Smooth muscle cell (in vitro differentiated cells): ENCODE measurements around the gene BLMH. TPM values are rescaled to one million over a fixed set of nuclear protein-coding genes. Genes with fewer than 3 reads are reported as not detected.

Source experiments
- DNase-seq: peaks from one replicate; lab custom pipeline; 2025; ENCODE audit not compliant: unreplicated experiment; lab: John Stamatoyannopoulos, UW
- H2AFZ ChIP-seq: fragments of 200-600 bp; sonication (generic); 2 replicates; pipeline ENCODE4 v1.6.0; 2016; ENCODE audit warnings: antibody characterized with exemption, low read depth, mild to moderate bottlenecking
- H3F3A ChIP-seq: fragments of 200-600 bp; sonication (generic); 2 replicates; pipeline ENCODE4 v1.6.0; 2017; ENCODE audit warnings: antibody characterized with exemption, low read depth
- H3K27ac ChIP-seq: fragments of 200-600 bp; sonication (generic); 2 replicates; pipeline ENCODE4 v1.5.1; 2016; ENCODE audit warnings: low read depth, mild to moderate bottlenecking
- H3K27me3 ChIP-seq: fragments of 200-600 bp; sonication (generic); 2 replicates; pipeline ENCODE4 v1.6.1; 2016; ENCODE audit warnings: low read depth, mild to moderate bottlenecking
- H3K36me3 ChIP-seq: fragments of 200-600 bp; sonication (generic); 2 replicates; pipeline ENCODE4 v1.5.1; 2016; ENCODE audit warnings: low read depth
- H3K4me1 ChIP-seq: fragments of 200-600 bp; sonication (generic); 2 replicates; pipeline ENCODE4 v1.5.1; 2016; ENCODE audit warnings: low read depth
- H3K4me2 ChIP-seq: fragments of 200-600 bp; sonication (generic); 2 replicates; pipeline ENCODE4 v1.6.0; 2016; ENCODE audit warnings: mild to moderate bottlenecking
- H3K4me3 ChIP-seq: fragments of 200-600 bp; sonication (generic); 2 replicates; pipeline ENCODE4 v1.5.1; 2016; ENCODE audit warnings: mild to moderate bottlenecking
- H3K79me2 ChIP-seq: fragments of 200-600 bp; sonication (generic); 2 replicates; pipeline ENCODE4 v1.6.0; 2016; ENCODE audit warnings: low read depth, mild to moderate bottlenecking
- H3K9ac ChIP-seq: fragments of 200-600 bp; sonication (generic); 2 replicates; pipeline ENCODE4 v1.6.0; 2016; ENCODE audit warnings: low read depth
- H3K9me3 ChIP-seq: fragments of 200-600 bp; sonication (generic); replicated peaks from 2 replicates; pipeline ENCODE4 v1.5.1; 2016; ENCODE audit warnings: low read depth
- H4K20me1 ChIP-seq: fragments of 200-600 bp; sonication (generic); 2 replicates; pipeline ENCODE4 v1.6.0; 2016; ENCODE audit warnings: low read depth
- WGBS: methylation state at CpG from one replicate; pipeline ENCODE4 v1.1.7; 2016; ENCODE audit warnings: low lambda C conversion rate; 5-methylcytosine and 5-hydroxymethylcytosine counted together
- polyA plus RNA-seq: library from polyadenylated mRNA; unstranded; fragments of >200 nt; fragmentation: Nextera tagmentation; extraction: Ambion mirVana; gene quantifications from 2 replicates; pipeline ENCODE4 v1.2.1, GENCODE V29; 2016
- total RNA-seq: library from RNA; depleted of rRNA; stranded (reverse); fragments of >200 nt; gene quantifications from 2 replicates; pipeline ENCODE4 v1.2.3, GENCODE V29; 2014
- TF ChIP-seq, protein P1 (sequence below): fragments of 200-600 bp; sonication (generic); IDR thresholded peaks from 2 replicates; pipeline ENCODE4 v1.5.1; 2017; ENCODE audit warnings: borderline replicate concordance, mild to moderate bottlenecking, antibody characterized with exemption; ENCODE audit not compliant: insufficient read depth, poor library complexity, severe bottlenecking

BLMH gene, protein sequence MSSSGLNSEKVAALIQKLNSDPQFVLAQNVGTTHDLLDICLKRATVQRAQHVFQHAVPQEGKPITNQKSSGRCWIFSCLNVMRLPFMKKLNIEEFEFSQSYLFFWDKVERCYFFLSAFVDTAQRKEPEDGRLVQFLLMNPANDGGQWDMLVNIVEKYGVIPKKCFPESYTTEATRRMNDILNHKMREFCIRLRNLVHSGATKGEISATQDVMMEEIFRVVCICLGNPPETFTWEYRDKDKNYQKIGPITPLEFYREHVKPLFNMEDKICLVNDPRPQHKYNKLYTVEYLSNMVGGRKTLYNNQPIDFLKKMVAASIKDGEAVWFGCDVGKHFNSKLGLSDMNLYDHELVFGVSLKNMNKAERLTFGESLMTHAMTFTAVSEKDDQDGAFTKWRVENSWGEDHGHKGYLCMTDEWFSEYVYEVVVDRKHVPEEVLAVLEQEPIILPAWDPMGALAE
- total RNA-seq (13.2 and 16.0 TPM in 2 replicates), polyA plus RNA-seq (20.5 and 26.1 TPM in 2 replicates)

DNA sequence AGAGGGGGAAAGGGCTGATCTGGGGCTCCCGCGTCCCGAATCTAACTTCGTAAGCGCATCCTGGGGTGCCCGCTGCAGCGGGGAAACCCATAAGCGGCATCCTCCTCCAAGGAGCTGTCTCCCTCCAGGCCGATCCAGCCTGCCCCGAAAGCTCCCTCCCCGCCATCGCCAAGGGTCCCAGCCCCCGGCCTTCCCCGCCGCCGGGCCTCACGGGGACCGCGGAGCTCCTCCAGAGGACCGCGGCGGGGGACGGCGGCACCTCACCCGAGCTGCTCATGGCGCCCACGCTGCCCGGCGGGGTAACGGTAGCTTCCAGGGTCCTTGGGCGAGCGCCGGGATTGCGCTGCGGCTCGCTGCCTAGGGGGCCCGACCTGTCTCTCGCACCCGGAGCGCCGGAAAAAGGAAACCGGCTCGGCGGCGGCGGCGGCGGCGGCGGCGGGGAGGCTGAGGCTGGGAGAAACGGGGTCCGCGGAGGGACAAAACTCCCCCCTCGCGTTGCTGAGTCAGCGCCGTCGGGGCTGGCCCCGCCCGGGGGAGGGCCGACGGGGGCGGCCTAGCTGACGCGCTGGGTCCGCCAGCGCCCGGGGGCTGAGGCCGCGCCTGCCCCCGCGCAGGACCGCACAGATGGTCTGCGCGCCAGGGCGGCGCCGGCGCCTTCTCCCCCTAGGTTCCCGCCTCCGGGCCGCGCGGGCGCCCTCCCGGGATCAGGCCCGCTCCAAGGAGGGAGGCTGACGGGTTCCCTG, at the start of gene BLMH:
BLMH (minus strand) TSS at position 402 of the 743 bp plus-strand sequence; CDS start at position 277, 125 bp downstream.
- Histone ChIP-seq H3K4me3 (peak within 1 kb of the TSS; percentile 98), H3K9ac (peak within 1 kb of the TSS; percentile 71), H3K9me3 (no peaks in the 10 kb centered on the region), H3K4me2 (peak within 1 kb of the TSS; percentile 96), H4K20me1 (no peaks in the 10 kb centered on the region), H2AFZ (peak within 1 kb of the TSS; percentile 100), H3F3A (peaks cover 19% of the 10 kb centered on the region), H3K27ac (peak within 1 kb of the TSS; percentile 29), H3K79me2 (peaks cover 10% of the 10 kb centered on the region), H3K27me3 (no peaks in the 10 kb centered on the region), H3K4me1 (peaks cover 15% of the 10 kb centered on the region), H3K36me3 (no peaks in the 10 kb centered on the region)
- peak; percentile 47 for DNase-seq
- TF ChIP-seq, protein P1, sequence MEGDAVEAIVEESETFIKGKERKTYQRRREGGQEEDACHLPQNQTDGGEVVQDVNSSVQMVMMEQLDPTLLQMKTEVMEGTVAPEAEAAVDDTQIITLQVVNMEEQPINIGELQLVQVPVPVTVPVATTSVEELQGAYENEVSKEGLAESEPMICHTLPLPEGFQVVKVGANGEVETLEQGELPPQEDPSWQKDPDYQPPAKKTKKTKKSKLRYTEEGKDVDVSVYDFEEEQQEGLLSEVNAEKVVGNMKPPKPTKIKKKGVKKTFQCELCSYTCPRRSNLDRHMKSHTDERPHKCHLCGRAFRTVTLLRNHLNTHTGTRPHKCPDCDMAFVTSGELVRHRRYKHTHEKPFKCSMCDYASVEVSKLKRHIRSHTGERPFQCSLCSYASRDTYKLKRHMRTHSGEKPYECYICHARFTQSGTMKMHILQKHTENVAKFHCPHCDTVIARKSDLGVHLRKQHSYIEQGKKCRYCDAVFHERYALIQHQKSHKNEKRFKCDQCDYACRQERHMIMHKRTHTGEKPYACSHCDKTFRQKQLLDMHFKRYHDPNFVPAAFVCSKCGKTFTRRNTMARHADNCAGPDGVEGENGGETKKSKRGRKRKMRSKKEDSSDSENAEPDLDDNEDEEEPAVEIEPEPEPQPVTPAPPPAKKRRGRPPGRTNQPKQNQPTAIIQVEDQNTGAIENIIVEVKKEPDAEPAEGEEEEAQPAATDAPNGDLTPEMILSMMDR = no peak
- WGBS = 1% methylated on average over 36 of the region's 89 CpGs

DNA sequence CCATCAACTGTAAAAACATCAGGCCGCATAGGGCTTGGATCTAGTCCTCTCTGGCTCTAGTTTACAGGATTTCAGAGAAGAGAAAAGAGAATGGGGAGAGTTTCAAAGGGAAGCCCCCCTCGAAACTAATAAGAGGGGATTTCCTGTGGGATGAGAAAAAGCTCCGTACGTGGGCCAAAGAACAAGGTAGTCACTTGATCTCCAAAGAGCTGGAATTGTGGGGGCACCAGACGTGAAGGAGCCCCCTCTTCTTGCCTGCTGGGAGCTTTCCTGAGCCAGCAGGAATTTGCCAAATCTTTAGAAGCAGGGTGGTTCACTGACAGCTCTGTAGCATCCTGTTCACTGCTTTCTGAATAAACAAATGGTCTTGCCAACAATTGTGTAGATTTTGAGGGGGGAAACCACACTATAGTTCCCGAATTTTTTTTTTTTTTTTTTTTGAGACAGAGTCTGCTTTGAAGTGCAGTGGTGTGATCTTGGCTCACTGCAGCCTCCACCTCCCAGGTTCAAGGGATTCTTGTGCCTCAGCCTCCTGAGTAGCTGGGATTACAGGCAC, 49.1 kb upstream of the BLMH start:
- Histone ChIP-seq H3K36me3 (no peaks in the 10 kb centered on the region), H3K79me2 (no peaks in the 10 kb centered on the region), H3K27ac (peak overlapping the region; percentile 68), H3K27me3 (no peaks in the 10 kb centered on the region), H3K9me3 (no peaks in the 10 kb centered on the region), H2AFZ (peak overlapping the region; percentile 91), H3F3A (no peaks in the 10 kb centered on the region), H3K4me3 (no peak overlapping the region), H3K4me1 (peaks cover 7% of the 10 kb centered on the region), H3K9ac (no peak overlapping the region), H3K4me2 (peak overlapping the region; percentile 58), H4K20me1 (no peaks in the 10 kb centered on the region)
- DNase-seq = no peak
- TF ChIP-seq, protein P1 = no peak
- WGBS = 58% methylated on average over 6 of the region's 6 CpGs

DNA sequence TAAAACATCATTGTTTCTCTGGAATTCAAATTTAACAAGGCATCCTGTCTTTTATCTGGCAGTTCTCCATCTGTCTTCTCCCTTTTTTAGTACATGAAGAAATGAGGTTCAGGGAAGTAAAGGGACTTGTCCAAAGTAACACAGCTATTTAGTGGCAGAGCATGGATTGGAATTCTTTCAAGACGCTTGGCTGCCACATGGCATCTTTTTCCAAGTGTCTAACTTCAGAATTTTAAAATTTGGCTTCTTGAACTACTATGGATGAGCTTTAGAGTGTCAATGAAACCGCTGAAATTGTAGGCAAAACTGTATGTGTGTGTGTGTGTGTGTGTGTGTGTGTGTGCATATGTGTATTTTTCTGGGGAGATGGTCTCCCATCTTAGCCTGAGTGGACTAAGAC, 47.3 kb upstream of the BLMH start:
- WGBS = 98% methylated on average over 2 of the region's 2 CpGs
- Histone ChIP-seq H3K79me2 (no peaks in the 10 kb centered on the region), H3K36me3 (no peaks in the 10 kb centered on the region), H3K9me3 (no peaks in the 10 kb centered on the region), H4K20me1 (no peaks in the 10 kb centered on the region), H3K4me1 (peaks cover 7% of the 10 kb centered on the region), H3K27ac (no peak overlapping the region), H3K27me3 (no peaks in the 10 kb centered on the region), H3K4me3 (no peak overlapping the region), H2AFZ (no peak overlapping the region), H3F3A (no peaks in the 10 kb centered on the region), H3K4me2 (no peak overlapping the region), H3K9ac (no peak overlapping the region)
- no peak for DNase-seq
- TF ChIP-seq, protein P1 = no peak
